HG03571 (cell line): ENCODE measurements around the gene KCNK2.

ENCODE experiments used
- ATAC-seq: cut with Tn5 transposase; IDR thresholded peaks from one replicate; pipeline ENCODE4 v1.9.1; 2021; ENCODE audit not compliant: unreplicated experiment

The KCNK2 gene

GRCh38 chr1:215251428-215251827 lies 168.9 kb downstream of the KCNK2 start:
- no peak for ATAC-seq

- no peak for ATAC-seq
These were observed 169.6 kb downstream of the KCNK2 start for GRCh38 chr1:215252164-215252563.

- ATAC-seq: no peak
These were observed 174.6 kb downstream of the KCNK2 start for GRCh38 chr1:215256936-215257679.

GRCh38 chr1:215260711-215261110 lies 178.2 kb downstream of the KCNK2 start:
- ATAC-seq: no peak

GRCh38 chr1:215262106-215262505 lies 179.6 kb downstream of the KCNK2 start:
- no peak for ATAC-seq

GRCh38 chr1:215263636-215264035 lies 181.1 kb downstream of the KCNK2 start:
- ATAC-seq: no peak

GRCh38 chr1:215264649-215265048 lies 182.1 kb downstream of the KCNK2 start:
- ATAC-seq: no peak

- no peak for ATAC-seq
These were observed 185.0 kb downstream of the KCNK2 start for GRCh38 chr1:215267495-215267894.

GRCh38 chr1:215269955-215270354 lies 187.4 kb downstream of the KCNK2 start:
- ATAC-seq: no peak

- no peak for ATAC-seq
These were observed 191.4 kb downstream of the KCNK2 start for GRCh38 chr1:215273838-215274516.

GRCh38 chr1:215276582-215276981 lies 194.0 kb downstream of the KCNK2 start:
- ATAC-seq: no peak

- ATAC-seq: no peak
These were observed 195.0 kb downstream of the KCNK2 start for GRCh38 chr1:215277532-215277931.

GRCh38 chr1:215279682-215280081 lies 197.1 kb downstream of the KCNK2 start:
- ATAC-seq: no peak

GRCh38 chr1:215282557-215282956 lies 200.0 kb downstream of the KCNK2 start:
- no peak for ATAC-seq

- ATAC-seq: no peak
These were observed 202.7 kb downstream of the KCNK2 start for GRCh38 chr1:215285013-215285800.
